Activated naive CD8-positive, alpha-beta T cell treated with anti-CD3 and anti-CD28 coated beads, Interleukin-2, amount 10 ng/mL, durations not matched to agents 7 days and 5 days (primary cell): Measurements from ENCODE around the gene INTS6L. TPM values are rescaled to one million over a fixed set of nuclear protein-coding genes. Genes with fewer than 3 reads are reported as not detected.
"Not testable (repeated sequence)": the region's sequence is repeated elsewhere in the genome, so short reads cannot be mapped to it uniquely, and the experiment has no call there.

Experiments
- ATAC-seq: fragments of 150-1000 bp; cut with Tn5 transposase; one replicate; pipeline ENCODE4 v1.10.0; 2021; ENCODE audit warnings: low read depth, moderate library complexity
- POLR2A ChIA-PET: fragments of 350-600 bp; sonication (Branson Sonifier 250); formaldehyde crosslinking; loops from one replicate; lab custom pipeline; 2021; ENCODE audit warnings: antibody characterized with exemption; lab: Charles Lee
- DNase-seq: peaks from one replicate; pipeline ENCODE4 v3.0.0; 2021
- H3K27ac Mint-ChIP-seq: one replicate; pipeline ENCODE4 v1.8.0; 2022; ENCODE audit warnings: mild to moderate bottlenecking, mixed read lengths
- H3K27me3 Mint-ChIP-seq: one replicate; pipeline ENCODE4 v1.8.0; 2022; ENCODE audit warnings: mild to moderate bottlenecking, moderate library complexity, mixed read lengths
- H3K36me3 Mint-ChIP-seq: one replicate; pipeline ENCODE4 v1.8.0; 2021; ENCODE audit warnings: mild to moderate bottlenecking, mixed read lengths
- H3K4me1 Mint-ChIP-seq: one replicate; pipeline ENCODE4 v1.8.0; 2021; ENCODE audit warnings: mixed read lengths
- H3K4me3 Mint-ChIP-seq: one replicate; pipeline ENCODE4 v1.8.0; 2022; ENCODE audit warnings: mild to moderate bottlenecking, moderate library complexity, mixed read lengths
- H3K9me3 Mint-ChIP-seq: one replicate; pipeline ENCODE4 v1.8.0; 2021; ENCODE audit warnings: mixed read lengths
- total RNA-seq, 2 experiments: library from RNA; stranded (reverse); gene quantifications; one replicate each; pipeline ENCODE4 v1.2.3, GENCODE V29; 2021

The INTS6L gene
- total RNA-seq, 2 experiments from 2014 or later, result 31.7 to 33.2 TPM

GRCh38 chrX:135594049-135594448, 73.6 kb downstream of the INTS6L start:
- H3K36me3 Mint-ChIP-seq, ATAC-seq, H3K9me3 Mint-ChIP-seq, DNase-seq, H3K27me3 Mint-ChIP-seq, H3K4me1 Mint-ChIP-seq, POLR2A ChIA-PET, H3K4me3 Mint-ChIP-seq, H3K27ac Mint-ChIP-seq: not testable (repeated sequence)

GRCh38 chrX:135594453-135594852, 74.0 kb downstream of the INTS6L start:
- DNase-seq, POLR2A ChIA-PET, ATAC-seq, H3K9me3 Mint-ChIP-seq, H3K27ac Mint-ChIP-seq, H3K4me3 Mint-ChIP-seq, H3K27me3 Mint-ChIP-seq, H3K36me3 Mint-ChIP-seq, H3K4me1 Mint-ChIP-seq: not testable (repeated sequence)

- Mint-ChIP-seq H3K27me3 (peaks cover 11% of the 10 kb centered on the region), H3K4me1 (no peaks in the 10 kb centered on the region), H3K27ac (no peak overlapping the region), H3K9me3 (no peaks in the 10 kb centered on the region), H3K4me3 (no peak overlapping the region), H3K36me3 (no peaks in the 10 kb centered on the region)
- DNase-seq (no peak), ATAC-seq (no peak)
- POLR2A ChIA-PET, result no interaction called here
Observed at GRCh38 chrX:135595543-135595942, 75.1 kb downstream of the INTS6L start.

GRCh38 chrX:135596495-135596894, 76.0 kb downstream of the INTS6L start:
- H3K4me3 Mint-ChIP-seq, result no peak overlapping the region
- peak; percentile 33 for ATAC-seq
- peaks cover 11% of the 10 kb centered on the region for H3K27me3 Mint-ChIP-seq
- POLR2A ChIA-PET, result no interaction called here
- H3K9me3 Mint-ChIP-seq, result no peaks in the 10 kb centered on the region
- peak; percentile 49 for DNase-seq
- no peak overlapping the region for H3K27ac Mint-ChIP-seq
- H3K36me3 Mint-ChIP-seq, result no peaks in the 10 kb centered on the region
- no peaks in the 10 kb centered on the region for H3K4me1 Mint-ChIP-seq

GRCh38 chrX:135605906-135606305, 85.4 kb downstream of the INTS6L start:
- Mint-ChIP-seq H3K9me3 (no peaks in the 10 kb centered on the region), H3K27ac (no peak overlapping the region), H3K36me3 (no peaks in the 10 kb centered on the region), H3K27me3 (peaks cover 2% of the 10 kb centered on the region), H3K4me3 (no peak overlapping the region), H3K4me1 (no peaks in the 10 kb centered on the region)
- POLR2A ChIA-PET, result no interaction called here
- no peak for DNase-seq
- ATAC-seq, result no peak

- ATAC-seq, H3K9me3 Mint-ChIP-seq, H3K27ac Mint-ChIP-seq, H3K4me1 Mint-ChIP-seq, H3K27me3 Mint-ChIP-seq, H3K4me3 Mint-ChIP-seq, POLR2A ChIA-PET, H3K36me3 Mint-ChIP-seq, DNase-seq: not testable (repeated sequence)
Observed at GRCh38 chrX:135624408-135625204, 104.1 kb downstream of the INTS6L start.

GRCh38 chrX:135625995-135626394, 105.5 kb downstream of the INTS6L start:
- no peak for DNase-seq
- no peak overlapping the region for H3K4me3 Mint-ChIP-seq
- H3K27me3 Mint-ChIP-seq, result no peaks in the 10 kb centered on the region
- no peak for ATAC-seq
- H3K9me3 Mint-ChIP-seq, result no peaks in the 10 kb centered on the region
- POLR2A ChIA-PET, result no interaction called here
- H3K4me1 Mint-ChIP-seq, result no peaks in the 10 kb centered on the region
- no peak overlapping the region for H3K27ac Mint-ChIP-seq
- no peaks in the 10 kb centered on the region for H3K36me3 Mint-ChIP-seq

DNA sequence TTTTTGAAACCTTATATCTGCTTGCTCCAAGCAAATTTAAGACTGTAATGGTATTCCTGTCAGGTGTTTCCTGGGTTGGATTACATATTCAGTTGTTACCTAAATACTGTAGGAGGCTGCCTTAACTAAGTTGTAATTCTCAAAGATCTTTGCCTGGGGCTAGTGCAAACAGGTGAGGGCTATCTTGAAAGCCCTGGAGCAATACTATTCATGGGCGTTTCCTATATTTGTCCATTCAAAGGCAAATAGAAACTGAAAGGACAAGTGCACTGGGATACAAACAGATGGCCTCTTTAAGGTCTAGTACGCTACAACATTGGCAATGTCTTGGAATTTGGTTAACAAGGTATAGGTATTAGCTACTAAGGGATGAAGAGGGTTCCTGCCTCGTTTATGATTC, 108.9 kb downstream of the INTS6L start:
- H3K4me1 Mint-ChIP-seq, result no peaks in the 10 kb centered on the region
- H3K4me3 Mint-ChIP-seq, result no peak overlapping the region
- peaks cover 3% of the 10 kb centered on the region for H3K27me3 Mint-ChIP-seq
- POLR2A ChIA-PET, result no interaction called here
- DNase-seq (no peak), ATAC-seq (no peak)
- no peaks in the 10 kb centered on the region for H3K36me3 Mint-ChIP-seq
- no peaks in the 10 kb centered on the region for H3K9me3 Mint-ChIP-seq
- no peak overlapping the region for H3K27ac Mint-ChIP-seq

Other genes with a start within 250 kb of the INTS6L start
- not detected for gene ETDC, start 211.2 kb upstream of the INTS6L start, total RNA-seq
- gene ZNF75D, start 176.6 kb upstream of the INTS6L start, total RNA-seq, result 10 to 100 TPM; 15.0 to 17.9 TPM
- 1 to 10 TPM; 6.5 to 6.7 TPM for gene ZNF449, start 175.9 kb upstream of the INTS6L start, total RNA-seq
- 1 to 10 TPM; 1.8 to 2.0 TPM for gene SMIM10L2A, start 98.7 kb upstream of the INTS6L start, total RNA-seq
- gene CT45A1, start 193.0 kb downstream of the INTS6L start, total RNA-seq, result not detected
- not detected for gene CT45A3, start 247.5 kb downstream of the INTS6L start, total RNA-seq